ENCODE results near the gene CST4. TPM values are rescaled to one million over a fixed set of nuclear protein-coding genes. Genes with fewer than 3 reads are reported as not detected.
"Not testable (repeated sequence)": the region's sequence is repeated elsewhere in the genome, so short reads cannot be mapped to it uniquely, and the experiment has no call there.

CST4 gene
- total RNA-seq, 2 experiments from 2014 or later: not detected

- Mint-ChIP-seq H3K9me3 (no peaks in the 10 kb centered on the region), H3K4me3 (no peak overlapping the region), H3K27ac (no peak overlapping the region), H3K27me3 (peaks cover 17% of the 10 kb centered on the region), H3K36me3 (no peaks in the 10 kb centered on the region), H3K4me1 (no peaks in the 10 kb centered on the region)
- no peak for ATAC-seq (ENCODE audit: low read depth)
- POLR2A ChIA-PET: no interaction called here
- no peak for DNase-seq
Measured at GRCh38 chr20:23700931-23701330, 12.1 kb upstream of the CST4 start.

- no peaks in the 10 kb centered on the region for H3K36me3 Mint-ChIP-seq
- H3K9me3 Mint-ChIP-seq: no peaks in the 10 kb centered on the region
- POLR2A ChIA-PET: no interaction called here
- no peak overlapping the region for H3K27ac Mint-ChIP-seq
- H3K4me1 Mint-ChIP-seq: no peaks in the 10 kb centered on the region
- peaks cover 17% of the 10 kb centered on the region for H3K27me3 Mint-ChIP-seq
- no peak for ATAC-seq (ENCODE audit: low read depth)
- H3K4me3 Mint-ChIP-seq: no peak overlapping the region
- no peak for DNase-seq
Measured at GRCh38 chr20:23697947-23698346, 9.1 kb upstream of the CST4 start.

- H3K9me3 Mint-ChIP-seq; ATAC-seq (ENCODE audit: low read depth); POLR2A ChIA-PET; H3K4me1 Mint-ChIP-seq; H3K27ac Mint-ChIP-seq; H3K4me3 Mint-ChIP-seq; DNase-seq; H3K36me3 Mint-ChIP-seq: not testable (repeated sequence)
- H3K27me3 Mint-ChIP-seq: peaks cover 13% of the 10 kb centered on the region
Measured at GRCh38 chr20:23695068-23695395, 6.2 kb upstream of the CST4 start.

GRCh38 chr20:23694178-23695067 is 5.6 kb upstream of the CST4 start:
- H3K9me3 Mint-ChIP-seq; ATAC-seq (ENCODE audit: low read depth); H3K4me3 Mint-ChIP-seq; POLR2A ChIA-PET; H3K36me3 Mint-ChIP-seq; H3K27ac Mint-ChIP-seq; H3K4me1 Mint-ChIP-seq; DNase-seq: not testable (repeated sequence)
- H3K27me3 Mint-ChIP-seq: peaks cover 13% of the 10 kb centered on the region

- H3K4me1 Mint-ChIP-seq; H3K4me3 Mint-ChIP-seq; POLR2A ChIA-PET; H3K9me3 Mint-ChIP-seq; DNase-seq; H3K36me3 Mint-ChIP-seq; H3K27ac Mint-ChIP-seq; ATAC-seq (ENCODE audit: low read depth): not testable (repeated sequence)
- peaks cover 13% of the 10 kb centered on the region for H3K27me3 Mint-ChIP-seq
Measured at GRCh38 chr20:23692725-23693619, 4.1 kb upstream of the CST4 start.

- DNase-seq (no peak), ATAC-seq (ENCODE audit: low read depth) (no peak)
- H3K4me1 Mint-ChIP-seq: no peaks in the 10 kb centered on the region
- no peak overlapping the region for H3K4me3 Mint-ChIP-seq
- H3K27ac Mint-ChIP-seq: no peak overlapping the region
- no peaks in the 10 kb centered on the region for H3K9me3 Mint-ChIP-seq
- H3K27me3 Mint-ChIP-seq: peaks cover 13% of the 10 kb centered on the region
- POLR2A ChIA-PET: no interaction called here
- no peaks in the 10 kb centered on the region for H3K36me3 Mint-ChIP-seq
Measured at GRCh38 chr20:23691675-23692074, 2.8 kb upstream of the CST4 start.

- ATAC-seq (ENCODE audit: low read depth): no peak
- Mint-ChIP-seq H3K4me3 (no peak overlapping the region), H3K9me3 (no peaks in the 10 kb centered on the region), H3K27me3 (peaks cover 8% of the 10 kb centered on the region), H3K4me1 (no peaks in the 10 kb centered on the region), H3K27ac (no peak overlapping the region), H3K36me3 (no peaks in the 10 kb centered on the region)
- POLR2A ChIA-PET: no interaction called here
- no peak for DNase-seq
Measured at GRCh38 chr20:23690581-23690980, 1.7 kb upstream of the CST4 start.

- Mint-ChIP-seq H3K4me1 (no peaks in the 10 kb centered on the region), H3K4me3 (no peak overlapping the region), H3K27ac (no peak overlapping the region), H3K36me3 (no peaks in the 10 kb centered on the region), H3K9me3 (no peaks in the 10 kb centered on the region), H3K27me3 (no peaks in the 10 kb centered on the region)
- POLR2A ChIA-PET: no interaction called here
- ATAC-seq (ENCODE audit: low read depth) (no peak), DNase-seq (no peak)
Measured at GRCh38 chr20:23689399-23689690, 507 bp upstream of the CST4 start.

- DNase-seq: no peak
- ATAC-seq (ENCODE audit: low read depth): no peak
- H3K27me3 Mint-ChIP-seq: no peaks in the 10 kb centered on the region
- POLR2A ChIA-PET: no interaction called here
- no peaks in the 10 kb centered on the region for H3K9me3 Mint-ChIP-seq
- H3K27ac Mint-ChIP-seq: no peak overlapping the region
- H3K4me3 Mint-ChIP-seq: no peak overlapping the region
- H3K36me3 Mint-ChIP-seq: no peaks in the 10 kb centered on the region
- no peaks in the 10 kb centered on the region for H3K4me1 Mint-ChIP-seq
Measured at GRCh38 chr20:23687986-23688385, 852 bp downstream of the CST4 start.

GRCh38 chr20:23686046-23686750 is 2.6 kb downstream of the CST4 start:
- no peaks in the 10 kb centered on the region for H3K4me1 Mint-ChIP-seq

GRCh38 chr20:23685529-23685896 is 3.3 kb downstream of the CST4 start:
- H3K36me3 Mint-ChIP-seq, POLR2A ChIA-PET, H3K27me3 Mint-ChIP-seq: not testable (repeated sequence)

More at GRCh38 chr20:23686046-23686750, 2.6 kb downstream of the CST4 start:
- Mint-ChIP-seq H3K27ac (no peak overlapping the region), H3K36me3 (no peaks in the 10 kb centered on the region), H3K27me3 (peaks cover 2% of the 10 kb centered on the region), H3K4me3 (no peak overlapping the region), H3K9me3 (no peaks in the 10 kb centered on the region)
- POLR2A ChIA-PET: no interaction called here
- ATAC-seq (ENCODE audit: low read depth): no peak
- DNase-seq: no peak

GRCh38 chr20:23684261-23684660 is 4.6 kb downstream of the CST4 start:
- Mint-ChIP-seq H3K9me3 (no peaks in the 10 kb centered on the region), H3K4me3 (no peak overlapping the region), H3K36me3 (no peaks in the 10 kb centered on the region), H3K4me1 (no peaks in the 10 kb centered on the region), H3K27me3 (peaks cover 9% of the 10 kb centered on the region), H3K27ac (no peak overlapping the region)
- POLR2A ChIA-PET: no interaction called here
- DNase-seq: no peak
- no peak for ATAC-seq (ENCODE audit: low read depth)

More at GRCh38 chr20:23685529-23685896, 3.3 kb downstream of the CST4 start:
- not testable (repeated sequence) for ATAC-seq (ENCODE audit: low read depth); DNase-seq; H3K4me3 Mint-ChIP-seq; H3K9me3 Mint-ChIP-seq; H3K4me1 Mint-ChIP-seq; H3K27ac Mint-ChIP-seq

- peaks cover 9% of the 10 kb centered on the region for H3K27me3 Mint-ChIP-seq
- no peaks in the 10 kb centered on the region for H3K4me1 Mint-ChIP-seq
- no peak overlapping the region for H3K27ac Mint-ChIP-seq
- POLR2A ChIA-PET: no interaction called here
- no peak for DNase-seq
- no peaks in the 10 kb centered on the region for H3K36me3 Mint-ChIP-seq
- no peak overlapping the region for H3K4me3 Mint-ChIP-seq
- H3K9me3 Mint-ChIP-seq: no peaks in the 10 kb centered on the region
- no peak for ATAC-seq (ENCODE audit: low read depth)
Measured at GRCh38 chr20:23683807-23684206, 5.0 kb downstream of the CST4 start.
